Smooth muscle cell (in vitro differentiated cells): Measurements from ENCODE around the gene PAK1IP1. TPM values are rescaled to one million over a fixed set of nuclear protein-coding genes. Genes with fewer than 3 reads are reported as not detected.
"Not testable (repeated sequence)": the region's sequence is repeated elsewhere in the genome, so short reads cannot be mapped to it uniquely, and the experiment has no call there.

Experiments used
- DNase-seq: peaks from one replicate; lab custom pipeline; 2025; ENCODE audit not compliant: unreplicated experiment; lab: John Stamatoyannopoulos, UW
- H2AFZ ChIP-seq: fragments of 200-600 bp; sonication (generic); 2 replicates; pipeline ENCODE4 v1.6.0; 2016; ENCODE audit warnings: antibody characterized with exemption, low read depth, mild to moderate bottlenecking
- H3F3A ChIP-seq: fragments of 200-600 bp; sonication (generic); 2 replicates; pipeline ENCODE4 v1.6.0; 2017; ENCODE audit warnings: antibody characterized with exemption, low read depth
- H3K27ac ChIP-seq: fragments of 200-600 bp; sonication (generic); 2 replicates; pipeline ENCODE4 v1.5.1; 2016; ENCODE audit warnings: low read depth, mild to moderate bottlenecking
- H3K27me3 ChIP-seq: fragments of 200-600 bp; sonication (generic); 2 replicates; pipeline ENCODE4 v1.6.1; 2016; ENCODE audit warnings: low read depth, mild to moderate bottlenecking
- H3K36me3 ChIP-seq: fragments of 200-600 bp; sonication (generic); 2 replicates; pipeline ENCODE4 v1.5.1; 2016; ENCODE audit warnings: low read depth
- H3K4me1 ChIP-seq: fragments of 200-600 bp; sonication (generic); 2 replicates; pipeline ENCODE4 v1.5.1; 2016; ENCODE audit warnings: low read depth
- H3K4me2 ChIP-seq: fragments of 200-600 bp; sonication (generic); 2 replicates; pipeline ENCODE4 v1.6.0; 2016; ENCODE audit warnings: mild to moderate bottlenecking
- H3K4me3 ChIP-seq: fragments of 200-600 bp; sonication (generic); 2 replicates; pipeline ENCODE4 v1.5.1; 2016; ENCODE audit warnings: mild to moderate bottlenecking
- H3K79me2 ChIP-seq: fragments of 200-600 bp; sonication (generic); 2 replicates; pipeline ENCODE4 v1.6.0; 2016; ENCODE audit warnings: low read depth, mild to moderate bottlenecking
- H3K9ac ChIP-seq: fragments of 200-600 bp; sonication (generic); 2 replicates; pipeline ENCODE4 v1.6.0; 2016; ENCODE audit warnings: low read depth
- H3K9me3 ChIP-seq: fragments of 200-600 bp; sonication (generic); replicated peaks from 2 replicates; pipeline ENCODE4 v1.5.1; 2016; ENCODE audit warnings: low read depth
- H4K20me1 ChIP-seq: fragments of 200-600 bp; sonication (generic); 2 replicates; pipeline ENCODE4 v1.6.0; 2016; ENCODE audit warnings: low read depth
- WGBS: methylation state at CpG from one replicate; pipeline ENCODE4 v1.1.7; 2016; ENCODE audit warnings: low lambda C conversion rate; 5-methylcytosine and 5-hydroxymethylcytosine counted together
- polyA plus RNA-seq: library from polyadenylated mRNA; unstranded; fragments of >200 nt; fragmentation: Nextera tagmentation; extraction: Ambion mirVana; gene quantifications from 2 replicates; pipeline ENCODE4 v1.2.1, GENCODE V29; 2016
- total RNA-seq: library from RNA; depleted of rRNA; stranded (reverse); fragments of >200 nt; gene quantifications from 2 replicates; pipeline ENCODE4 v1.2.3, GENCODE V29; 2014
- TF ChIP-seq, protein P1 (sequence below): fragments of 200-600 bp; sonication (generic); IDR thresholded peaks from 2 replicates; pipeline ENCODE4 v1.5.1; 2017; ENCODE audit warnings: borderline replicate concordance, mild to moderate bottlenecking, antibody characterized with exemption; ENCODE audit not compliant: insufficient read depth, poor library complexity, severe bottlenecking

The PAK1IP1 gene
- total and polyA plus RNA-seq, 2 experiments from 2014 or later = 20.9 to 22.0 TPM

DNA sequence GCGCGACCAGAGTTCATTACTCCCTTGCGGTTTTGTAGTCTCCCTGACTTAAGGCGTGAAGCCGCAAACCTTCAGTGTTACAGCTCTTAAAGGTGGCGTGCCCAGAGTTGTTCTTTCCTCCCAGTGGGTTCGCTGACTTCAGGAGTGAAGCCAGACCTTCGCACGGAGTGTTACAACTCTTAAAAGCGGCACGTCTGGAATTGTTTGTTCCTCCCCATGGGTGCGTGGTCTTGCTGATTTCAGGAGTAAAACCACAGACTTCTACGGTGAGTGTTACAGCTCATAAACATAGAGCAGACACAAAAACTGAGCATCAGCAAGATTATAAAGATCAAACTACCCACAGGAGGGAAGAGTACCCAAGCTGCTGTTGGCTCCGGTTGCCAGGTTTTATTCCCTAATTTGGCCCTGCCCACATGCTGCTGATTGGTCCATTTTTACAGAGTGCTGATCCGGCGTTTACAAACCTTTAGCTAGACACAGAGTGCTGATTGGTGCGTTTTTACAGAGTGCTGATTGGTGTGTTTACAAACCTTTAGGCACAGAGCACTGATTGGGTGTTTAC lies 38.5 kb downstream of the PAK1IP1 start:
- DNase-seq = no peak
- TF ChIP-seq, protein P1, sequence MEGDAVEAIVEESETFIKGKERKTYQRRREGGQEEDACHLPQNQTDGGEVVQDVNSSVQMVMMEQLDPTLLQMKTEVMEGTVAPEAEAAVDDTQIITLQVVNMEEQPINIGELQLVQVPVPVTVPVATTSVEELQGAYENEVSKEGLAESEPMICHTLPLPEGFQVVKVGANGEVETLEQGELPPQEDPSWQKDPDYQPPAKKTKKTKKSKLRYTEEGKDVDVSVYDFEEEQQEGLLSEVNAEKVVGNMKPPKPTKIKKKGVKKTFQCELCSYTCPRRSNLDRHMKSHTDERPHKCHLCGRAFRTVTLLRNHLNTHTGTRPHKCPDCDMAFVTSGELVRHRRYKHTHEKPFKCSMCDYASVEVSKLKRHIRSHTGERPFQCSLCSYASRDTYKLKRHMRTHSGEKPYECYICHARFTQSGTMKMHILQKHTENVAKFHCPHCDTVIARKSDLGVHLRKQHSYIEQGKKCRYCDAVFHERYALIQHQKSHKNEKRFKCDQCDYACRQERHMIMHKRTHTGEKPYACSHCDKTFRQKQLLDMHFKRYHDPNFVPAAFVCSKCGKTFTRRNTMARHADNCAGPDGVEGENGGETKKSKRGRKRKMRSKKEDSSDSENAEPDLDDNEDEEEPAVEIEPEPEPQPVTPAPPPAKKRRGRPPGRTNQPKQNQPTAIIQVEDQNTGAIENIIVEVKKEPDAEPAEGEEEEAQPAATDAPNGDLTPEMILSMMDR = no peak
- Histone ChIP-seq H3K79me2 (no peaks in the 10 kb centered on the region), H3K27ac (peak overlapping the region; percentile 82), H3K4me1 (peaks cover 3% of the 10 kb centered on the region), H2AFZ (no peak overlapping the region), H3F3A (peaks cover 8% of the 10 kb centered on the region), H3K36me3 (peaks cover 7% of the 10 kb centered on the region), H3K27me3 (no peaks in the 10 kb centered on the region), H3K4me3 (no peak overlapping the region), H3K9me3 (no peaks in the 10 kb centered on the region), H3K4me2 (no peak overlapping the region), H3K9ac (peak overlapping the region; percentile 5), H4K20me1 (no peaks in the 10 kb centered on the region)
- 72% methylated on average over 17 of the region's 17 CpGs for WGBS

DNA sequence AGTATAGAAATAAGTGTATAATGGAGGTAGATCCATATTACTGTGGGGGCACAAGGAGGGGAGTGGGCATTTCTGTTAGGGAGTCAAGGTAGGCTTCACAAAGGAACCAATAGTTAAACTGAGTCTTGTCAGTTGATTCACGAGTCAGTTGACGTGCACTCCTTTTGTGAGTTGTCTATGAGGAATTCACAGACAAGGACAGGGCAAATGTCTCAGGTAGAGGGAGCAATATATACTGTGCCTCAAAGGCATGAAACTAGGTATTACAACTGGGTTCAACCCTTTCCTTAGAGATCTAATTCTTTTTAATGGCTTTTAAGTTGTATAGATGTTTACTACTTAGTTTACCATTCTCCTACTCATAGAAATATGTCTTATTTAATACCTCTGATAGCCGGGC lies 39.1 kb downstream of the PAK1IP1 start:
- H4K20me1 ChIP-seq = no peaks in the 10 kb centered on the region
- no peaks in the 10 kb centered on the region for H3K9me3 ChIP-seq
- TF ChIP-seq, protein P1 = no peak
- H3K4me3 ChIP-seq = no peak overlapping the region
- no peak overlapping the region for H2AFZ ChIP-seq
- DNase-seq = no peak
- H3F3A ChIP-seq = peaks cover 8% of the 10 kb centered on the region
- H3K27me3 ChIP-seq = no peaks in the 10 kb centered on the region
- WGBS = 71% methylated on average over 3 of the region's 3 CpGs
- peak overlapping the region; percentile 15 for H3K9ac ChIP-seq
- peaks cover 7% of the 10 kb centered on the region for H3K36me3 ChIP-seq
- H3K79me2 ChIP-seq = no peaks in the 10 kb centered on the region
- H3K4me2 ChIP-seq = no peak overlapping the region
- H3K4me1 ChIP-seq = peaks cover 3% of the 10 kb centered on the region
- peak overlapping the region; percentile 82 for H3K27ac ChIP-seq

DNA sequence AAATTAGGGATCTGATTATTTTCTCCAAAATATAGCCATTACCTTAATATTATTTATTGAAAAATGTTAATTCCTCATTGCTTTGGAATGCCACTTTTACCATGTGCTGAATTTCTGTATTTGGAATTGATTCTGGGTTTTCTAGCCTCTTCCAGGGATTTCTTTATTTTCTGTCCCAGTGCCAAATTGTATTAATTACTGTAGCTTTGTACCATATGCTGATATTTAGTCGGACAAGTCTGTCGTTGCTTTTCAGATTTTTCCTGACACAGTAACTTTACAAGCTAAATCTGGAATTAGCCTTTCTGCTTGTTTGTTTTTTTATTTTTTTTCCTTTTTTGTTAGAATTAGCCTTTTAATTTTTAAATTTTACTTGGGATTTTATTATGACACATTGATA lies 42.0 kb downstream of the PAK1IP1 start:
- no peaks in the 10 kb centered on the region for H3K79me2 ChIP-seq
- no peak overlapping the region for H3K27ac ChIP-seq
- TF ChIP-seq, protein P1 = no peak
- no peaks in the 10 kb centered on the region for H3K36me3 ChIP-seq
- peaks cover 3% of the 10 kb centered on the region for H3K4me1 ChIP-seq
- no peaks in the 10 kb centered on the region for H4K20me1 ChIP-seq
- no peak for DNase-seq
- H3F3A ChIP-seq = peaks cover 8% of the 10 kb centered on the region
- H3K27me3 ChIP-seq = no peaks in the 10 kb centered on the region
- no peak overlapping the region for H3K9ac ChIP-seq
- no peak overlapping the region for H2AFZ ChIP-seq
- no peak overlapping the region for H3K4me2 ChIP-seq
- H3K4me3 ChIP-seq = no peak overlapping the region
- H3K9me3 ChIP-seq = no peaks in the 10 kb centered on the region
- WGBS = 97% methylated on average over 2 of the region's 2 CpGs

DNA sequence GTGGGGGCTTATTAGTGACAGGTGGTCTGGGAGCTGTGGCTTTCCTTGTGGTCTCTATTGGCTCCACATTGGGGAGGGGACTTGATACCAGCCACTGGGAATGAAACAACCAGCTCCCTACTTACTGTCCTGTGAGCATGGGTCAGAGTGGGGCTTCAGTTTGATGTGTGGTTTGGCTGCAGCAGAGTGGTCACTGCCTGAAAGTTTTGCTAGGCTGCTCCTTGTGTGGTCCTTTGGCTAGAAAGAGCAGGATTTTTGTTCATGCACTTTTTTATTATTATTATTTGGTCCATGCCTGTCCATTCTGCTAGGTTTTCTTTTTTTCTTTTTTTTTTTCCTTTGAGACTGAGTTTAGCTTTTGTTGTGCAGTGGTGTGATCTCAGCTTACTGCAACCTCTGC lies 45.3 kb downstream of the PAK1IP1 start:
- no peak overlapping the region for H3K27ac ChIP-seq
- H3K9ac ChIP-seq = no peak overlapping the region
- DNase-seq = no peak
- H3F3A ChIP-seq = no peaks in the 10 kb centered on the region
- H3K4me2 ChIP-seq = no peak overlapping the region
- H3K79me2 ChIP-seq = no peaks in the 10 kb centered on the region
- H2AFZ ChIP-seq = no peak overlapping the region
- H3K4me3 ChIP-seq = no peak overlapping the region
- H3K36me3 ChIP-seq = no peaks in the 10 kb centered on the region
- H3K9me3 ChIP-seq = no peaks in the 10 kb centered on the region
- peaks cover 3% of the 10 kb centered on the region for H3K4me1 ChIP-seq
- H4K20me1 ChIP-seq = no peaks in the 10 kb centered on the region
- H3K27me3 ChIP-seq = no peaks in the 10 kb centered on the region
- TF ChIP-seq, protein P1 = no peak

DNA sequence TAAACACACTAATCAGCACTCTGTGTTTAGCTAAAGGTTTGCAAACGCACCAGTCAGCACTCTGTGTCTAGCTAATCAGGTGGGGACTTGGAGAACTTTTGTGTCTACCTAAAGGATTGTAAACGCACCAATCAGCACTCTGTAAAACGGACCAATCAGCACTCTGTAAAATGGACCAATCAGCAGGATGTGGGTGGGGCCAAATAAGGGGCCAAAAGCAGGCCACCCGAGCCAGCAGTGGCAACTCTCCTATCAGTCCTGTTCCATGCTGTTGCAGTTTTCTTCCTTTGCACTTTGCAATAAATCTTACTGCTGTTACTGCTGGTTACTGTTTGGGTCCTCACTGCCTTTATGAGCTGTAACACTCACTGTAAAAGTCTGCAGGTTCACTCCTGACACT lies 46.9 kb downstream of the PAK1IP1 start:
- 93% methylated on average over 4 of the region's 4 CpGs for WGBS
- not testable (repeated sequence) for H3K4me3 ChIP-seq, DNase-seq

More for the DNA sequence above, 46.9 kb downstream of the PAK1IP1 start:
- H2AFZ ChIP-seq, H3K27ac ChIP-seq, H3K79me2 ChIP-seq, H3K9me3 ChIP-seq, H3K9ac ChIP-seq, H3K4me1 ChIP-seq, H3K4me2 ChIP-seq, H4K20me1 ChIP-seq, H3K36me3 ChIP-seq, H3K27me3 ChIP-seq, H3F3A ChIP-seq: not testable (repeated sequence)
